Testis (tissue), 2 donors: Measurements from ENCODE around the gene YWHAH.

Experiments used
- POLR2A ChIP-seq: fragments of 450-650 bp; IDR thresholded peaks from one replicate; pipeline ENCODE4 v1.6.1; 2017; ENCODE audit warnings: antibody characterized with exemption, mild to moderate bottlenecking, moderate library complexity
- TF ChIP-seq, protein P1 (sequence below), 3 experiments: fragments of 450-650 bp in 2 of 3; fragments of 200-600 bp in 1 of 3; sonication (generic) in 1 of 3; IDR thresholded peaks; one replicate each; pipeline ENCODE4 v1.5.1; 2016 to 2019; ENCODE audit warnings: antibody characterized with exemption in 3 of 3, mild to moderate bottlenecking in 2 of 3, moderate library complexity in 1 of 3

DNA sequence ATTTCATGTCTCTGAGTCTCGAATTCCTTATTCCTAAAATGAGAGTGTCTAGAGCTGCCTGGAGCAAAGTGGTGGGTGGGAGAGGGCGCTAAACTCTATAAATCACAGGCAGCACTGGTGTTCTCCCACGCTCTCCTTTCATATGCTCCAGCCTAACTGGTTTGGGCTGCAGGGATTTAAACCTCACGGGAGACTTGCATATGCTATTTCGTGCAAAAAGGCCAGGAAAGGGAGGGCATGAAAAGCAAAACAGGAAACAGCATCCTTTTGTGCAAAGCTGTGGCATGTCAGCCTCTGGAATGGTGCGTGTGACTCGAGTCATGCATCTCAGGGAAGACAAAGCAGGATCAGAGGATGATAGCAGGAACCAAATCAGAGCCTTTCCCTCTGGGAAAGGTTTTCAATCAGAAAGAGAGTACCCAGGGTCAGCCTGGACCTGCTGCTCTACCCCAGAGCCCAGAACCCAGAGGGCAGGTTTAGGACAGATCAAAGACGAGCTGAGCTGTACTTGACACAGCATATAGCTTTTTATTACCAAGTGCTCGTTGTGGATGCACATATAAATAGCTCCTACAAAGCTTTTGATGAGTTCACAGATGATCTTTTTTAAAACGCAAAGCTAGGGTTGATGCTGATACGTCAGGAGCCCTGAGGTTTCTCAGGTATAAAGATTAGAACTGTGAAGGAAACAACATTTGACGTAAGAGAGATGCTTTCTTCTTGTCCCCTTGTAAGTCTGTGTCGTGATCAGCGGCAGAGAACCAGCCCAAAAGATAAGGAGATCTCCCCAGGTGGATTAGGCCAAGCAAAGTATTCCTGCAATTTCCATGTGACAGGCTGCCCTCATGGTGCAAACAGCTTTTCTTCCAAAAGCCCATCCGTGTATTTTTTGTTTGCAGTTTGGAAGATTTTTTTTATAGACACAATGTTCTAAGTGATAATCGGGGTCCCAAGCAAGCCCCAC, 46.2 kb upstream of the YWHAH start:
- TF ChIP-seq, protein P1, sequence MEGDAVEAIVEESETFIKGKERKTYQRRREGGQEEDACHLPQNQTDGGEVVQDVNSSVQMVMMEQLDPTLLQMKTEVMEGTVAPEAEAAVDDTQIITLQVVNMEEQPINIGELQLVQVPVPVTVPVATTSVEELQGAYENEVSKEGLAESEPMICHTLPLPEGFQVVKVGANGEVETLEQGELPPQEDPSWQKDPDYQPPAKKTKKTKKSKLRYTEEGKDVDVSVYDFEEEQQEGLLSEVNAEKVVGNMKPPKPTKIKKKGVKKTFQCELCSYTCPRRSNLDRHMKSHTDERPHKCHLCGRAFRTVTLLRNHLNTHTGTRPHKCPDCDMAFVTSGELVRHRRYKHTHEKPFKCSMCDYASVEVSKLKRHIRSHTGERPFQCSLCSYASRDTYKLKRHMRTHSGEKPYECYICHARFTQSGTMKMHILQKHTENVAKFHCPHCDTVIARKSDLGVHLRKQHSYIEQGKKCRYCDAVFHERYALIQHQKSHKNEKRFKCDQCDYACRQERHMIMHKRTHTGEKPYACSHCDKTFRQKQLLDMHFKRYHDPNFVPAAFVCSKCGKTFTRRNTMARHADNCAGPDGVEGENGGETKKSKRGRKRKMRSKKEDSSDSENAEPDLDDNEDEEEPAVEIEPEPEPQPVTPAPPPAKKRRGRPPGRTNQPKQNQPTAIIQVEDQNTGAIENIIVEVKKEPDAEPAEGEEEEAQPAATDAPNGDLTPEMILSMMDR (IDR thresholded peaks at IDR 0.05), result no peak
- TF ChIP-seq POLR2A, result no peak
